ENCODE results near the gene EDN2.

Gene EDN2

GRCh38 chr1:41433501-41433900 is 51.0 kb downstream of the EDN2 start:
- in situ Hi-C loops (cut with HindIII; ENCODE audit: low pct_ligation_motif_present, low pct_unique_long_range_greater_than_20kb, low sequenced_read_pairs), result no loop called here

GRCh38 chr1:41432481-41433280 is 51.8 kb downstream of the EDN2 start:
- DNase-seq, result peak; percentile 87
- in situ Hi-C loops (cut with HindIII; ENCODE audit: low pct_ligation_motif_present, low pct_unique_long_range_greater_than_20kb, low sequenced_read_pairs), result no loop called here

More at GRCh38 chr1:41433501-41433900, 51.0 kb downstream of the EDN2 start:
- no peak for DNase-seq

GRCh38 chr1:41431490-41432350 is 52.8 kb downstream of the EDN2 start:
- in situ Hi-C loops (cut with HindIII; ENCODE audit: low pct_ligation_motif_present, low pct_unique_long_range_greater_than_20kb, low sequenced_read_pairs), result no loop called here
- DNase-seq, result no peak

GRCh38 chr1:41430582-41430981 is 53.9 kb downstream of the EDN2 start:
- in situ Hi-C loops (cut with HindIII; ENCODE audit: low pct_ligation_motif_present, low pct_unique_long_range_greater_than_20kb, low sequenced_read_pairs), result no loop called here
- DNase-seq, result no peak

GRCh38 chr1:41430069-41430468 is 54.4 kb downstream of the EDN2 start:
- in situ Hi-C loops (cut with HindIII; ENCODE audit: low pct_ligation_motif_present, low pct_unique_long_range_greater_than_20kb, low sequenced_read_pairs), result no loop called here
- no peak for DNase-seq

- no peak for DNase-seq
- in situ Hi-C loops (cut with HindIII; ENCODE audit: low pct_ligation_motif_present, low pct_unique_long_range_greater_than_20kb, low sequenced_read_pairs), result no loop called here
These were observed 54.8 kb downstream of the EDN2 start for GRCh38 chr1:41429641-41430035.

Measured in ACHN (cell line).